Cardiac fibroblast (primary cell): ENCODE measurements around the gene CERK.
"Not testable (repeated sequence)": the region's sequence is repeated elsewhere in the genome, so short reads cannot be mapped to it uniquely, and the experiment has no call there.

ENCODE experiments used
- DNase-seq, 2 donors: peaks; one replicate each; pipeline versions ENCODE4 v3.0.0 to v3.0.0-alpha.2; 2010; ENCODE audit warnings: low read depth in 2 of 2
- H3K4me3 ChIP-seq, 2 donors: replicated peaks in 1 of 2; 1 replicate in 1 of 2; 2 replicates in 1 of 2; pipeline ENCODE4 v1.5.1; 2011; ENCODE audit warnings: low read depth in 2 of 2, low read length in 2 of 2, mild to moderate bottlenecking in 2 of 2, moderate library complexity in 1 of 2
- CTCF ChIP-seq: IDR thresholded peaks from one replicate; pipeline ENCODE4 v1.5.1; 2011; ENCODE audit warnings: low read depth, mild to moderate bottlenecking, low read length, inconsistent platforms

CERK gene

GRCh38 chr22:46635756-46636155 is 102.3 kb downstream of the CERK start:
- H3K4me3 ChIP-seq, result no peak overlapping the region
- no peak for DNase-seq
- no peak for TF ChIP-seq CTCF

- H3K4me3 ChIP-seq, DNase-seq: not testable (repeated sequence)
Observed at GRCh38 chr22:46634973-46635685, 102.9 kb downstream of the CERK start.
